Colonic mucosa (tissue), 4 donors: ENCODE measurements around the gene SETBP1. TPM values are rescaled to one million over a fixed set of nuclear protein-coding genes. Genes with fewer than 3 reads are reported as not detected.

Experiments
- DNase-seq: peaks from one replicate; pipeline ENCODE4 v3.0.0-alpha.2; 2020
- H3K27ac ChIP-seq: fragments of 200-600 bp; one replicate; pipeline ENCODE4 v1.8.0; 2021
- H3K27me3 ChIP-seq: fragments of 200-600 bp; one replicate; pipeline ENCODE4 v1.8.0; 2021
- H3K36me3 ChIP-seq: fragments of 200-600 bp; one replicate; pipeline ENCODE4 v1.8.0; 2021
- H3K4me1 ChIP-seq: fragments of 200-600 bp; one replicate; pipeline ENCODE4 v1.8.0; 2021; ENCODE audit warnings: mild to moderate bottlenecking
- H3K4me3 ChIP-seq: fragments of 200-600 bp; one replicate; pipeline ENCODE4 v1.8.0; 2021
- H3K9ac ChIP-seq, 2 donors: one replicate each; pipeline ENCODE4 v1.7.0; 2013; ENCODE audit warnings: control low read depth in 2 of 2, low read depth in 2 of 2, low read length in 2 of 2
- H3K9me3 ChIP-seq: fragments of 200-600 bp; one replicate; pipeline ENCODE4 v1.8.0; 2021
- CTCF ChIP-seq: fragments of 200-600 bp; IDR thresholded peaks from one replicate; pipeline ENCODE4 v1.8.0; 2022; ENCODE audit warnings: antibody characterized with exemption, mild to moderate bottlenecking
- intact Hi-C: fragments of 100-400 bp; cut with DNase I; formaldehyde crosslinking; loops from one replicate; pipeline ENCODE4 v1.14.1; 2022
- total RNA-seq, 2 donors: library from RNA; stranded (reverse); fragmentation: NEBNext Ultra II Directional in 1 of 2; extraction: Animal tissue kit (Norgen Biotek cat#: 25700) in 1 of 2; gene quantifications; one replicate each; pipeline ENCODE4 v1.2.1, GENCODE V29; 2021
- donor health status: healthy.
- donor health status: DM: no; HTN: no; CAD: no.
- donor health status: DM: no; HTN: no; CAD: no.

The SETBP1 gene
- 10 to 100 TPM in 1 of 2 donors, 1 to 10 TPM in 1; 9.6 to 11.8 TPM for total RNA-seq

- Histone ChIP-seq H3K9me3 (no peaks in the 10 kb centered on the region), H3K36me3 (no peaks in the 10 kb centered on the region), H3K4me3 (peak within 1 kb of the TSS; percentile 73), H3K27me3 (no peaks in the 10 kb centered on the region), H3K4me1 (no peaks in the 10 kb centered on the region), H3K27ac (peak within 1 kb of the TSS; percentile 79), H3K9ac (peak within 1 kb of the TSS; percentile 64 to 77)
- intact Hi-C loops: loop anchor here (10.0 kb wide), 2 partner anchors 144 to 704 kb away; no protein-coding TSS in a partner anchor
- TF ChIP-seq CTCF: no peak
- peak; percentile 73 for DNase-seq
Observed at GRCh38 chr18:44680273-44681075, at the start of gene SETBP1. TSS of gene SETBP1 (plus strand) at chr18:44680888. CDS start at chr18:44701347, 20,459 bp downstream.

- Histone ChIP-seq H3K36me3 (no peaks in the 10 kb centered on the region), H3K4me3 (no peak overlapping the region), H3K4me1 (no peaks in the 10 kb centered on the region), H3K9ac (no peak overlapping the region), H3K27ac (no peak overlapping the region), H3K9me3 (no peaks in the 10 kb centered on the region), H3K27me3 (no peaks in the 10 kb centered on the region)
- intact Hi-C loops: no loop called here
- DNase-seq: no peak
- no peak for TF ChIP-seq CTCF
Observed at GRCh38 chr18:44632469-44633145, 48.1 kb upstream of the SETBP1 start.

- Histone ChIP-seq H3K27me3 (no peaks in the 10 kb centered on the region), H3K9ac (no peak overlapping the region), H3K27ac (no peak overlapping the region), H3K4me1 (no peaks in the 10 kb centered on the region), H3K4me3 (no peak overlapping the region), H3K36me3 (no peaks in the 10 kb centered on the region), H3K9me3 (no peaks in the 10 kb centered on the region)
- no peak for DNase-seq
- TF ChIP-seq CTCF: no peak
- intact Hi-C loops: no loop called here
Observed at GRCh38 chr18:44635546-44635945, 45.1 kb upstream of the SETBP1 start.

GRCh38 chr18:44636241-44636640, 44.4 kb upstream of the SETBP1 start:
- Histone ChIP-seq H3K27ac (no peak overlapping the region), H3K4me1 (no peaks in the 10 kb centered on the region), H3K27me3 (no peaks in the 10 kb centered on the region), H3K36me3 (no peaks in the 10 kb centered on the region), H3K9me3 (no peaks in the 10 kb centered on the region), H3K4me3 (no peak overlapping the region), H3K9ac (no peak overlapping the region)
- intact Hi-C loops: no loop called here
- TF ChIP-seq CTCF: no peak
- no peak for DNase-seq

DNA sequence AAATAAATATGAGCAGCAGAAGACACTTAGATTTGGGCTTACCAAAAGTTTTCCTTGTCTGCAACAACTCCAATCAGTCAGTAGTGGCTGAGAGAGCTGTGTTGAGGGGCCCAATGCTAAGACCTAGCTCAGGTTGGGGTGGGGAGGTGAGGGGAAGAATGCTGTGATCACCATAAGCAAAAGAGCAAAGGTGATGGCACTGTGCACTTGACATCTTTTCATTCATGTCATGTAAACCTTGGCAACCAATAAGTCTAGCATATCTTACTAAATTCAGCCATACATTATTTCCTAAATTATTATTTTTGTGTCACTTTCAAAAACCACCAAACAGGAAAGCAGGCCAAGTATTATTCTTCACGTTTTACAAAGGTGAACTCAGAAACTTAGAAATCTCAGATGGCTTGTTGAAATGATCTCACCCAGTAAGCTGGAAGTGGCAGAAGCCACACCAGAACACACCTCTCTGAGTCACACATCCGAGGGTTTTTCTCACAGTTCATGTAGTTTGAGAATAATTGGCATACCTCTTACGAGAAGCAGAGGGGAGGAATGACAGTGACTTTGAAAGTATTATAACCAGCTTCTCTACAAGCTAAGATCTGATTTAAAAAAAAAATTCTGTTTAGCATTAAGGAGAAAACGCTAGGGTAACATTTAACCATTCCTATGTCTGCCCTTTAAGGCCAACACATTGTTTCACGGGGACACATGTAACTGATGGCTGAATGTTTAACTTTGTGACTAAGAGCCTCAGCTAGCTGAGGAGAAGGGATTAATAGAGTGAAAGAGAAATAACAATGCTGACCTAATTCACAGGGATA, 43.3 kb upstream of the SETBP1 start:
- Histone ChIP-seq H3K36me3 (no peaks in the 10 kb centered on the region), H3K9me3 (no peaks in the 10 kb centered on the region), H3K4me1 (no peaks in the 10 kb centered on the region), H3K27me3 (no peaks in the 10 kb centered on the region), H3K4me3 (no peak overlapping the region), H3K9ac (no peak overlapping the region), H3K27ac (no peak overlapping the region)
- TF ChIP-seq CTCF: no peak
- DNase-seq: no peak
- intact Hi-C loops: no loop called here
